Spleen (tissue), 11 donors: ENCODE data around the gene ITGB4. TPM values are rescaled to one million over a fixed set of nuclear protein-coding genes. Genes with fewer than 3 reads are reported as not detected.

Experiments used
- DNase-seq: peaks from one replicate; pipeline ENCODE4 v3.0.0-alpha.2; 2020
- H3K27ac ChIP-seq, 8 donors: fragments of 200-600 bp; sonication (generic) in 7 of 8; 1 replicate in 4 of 8; 2 replicates in 4 of 8; pipeline versions ENCODE4 v1.5.0 to v1.8.0; 2016 to 2021; ENCODE audit warnings: inconsistent platforms in 4 of 8, mild to moderate bottlenecking in 4 of 8, moderate library complexity in 1 of 8
- H3K27me3 ChIP-seq, 7 donors: fragments of 200-600 bp; sonication (generic) in 6 of 7; replicated peaks in 1 of 7; 1 replicate in 4 of 7; 2 replicates in 3 of 7; pipeline versions ENCODE4 v1.5.0 to v1.8.0; 2016 to 2021; ENCODE audit warnings: inconsistent platforms in 3 of 7, mild to moderate bottlenecking in 1 of 7
- H3K36me3 ChIP-seq, 6 donors: fragments of 200-600 bp; sonication (generic) in 5 of 6; 1 replicate in 4 of 6; 2 replicates in 2 of 6; pipeline versions ENCODE4 v1.5.0 to v1.8.0; 2016 to 2021; ENCODE audit warnings: inconsistent platforms in 2 of 6
- H3K4me1 ChIP-seq, 6 donors: fragments of 200-600 bp; sonication (generic) in 5 of 6; 1 replicate in 3 of 6; 2 replicates in 3 of 6; pipeline versions ENCODE4 v1.5.0 to v1.8.0; 2016 to 2021; ENCODE audit warnings: inconsistent platforms in 3 of 6
- H3K4me3 ChIP-seq, 8 donors: fragments of 200-600 bp; sonication (generic) in 7 of 8; 1 replicate in 4 of 8; 2 replicates in 4 of 8; pipeline versions ENCODE4 v1.5.0 to v1.8.0; 2016 to 2021; ENCODE audit warnings: inconsistent platforms in 4 of 8, mild to moderate bottlenecking in 4 of 8, moderate library complexity in 2 of 8
- H3K9me3 ChIP-seq, 8 donors: fragments of 200-600 bp; sonication (generic) in 7 of 8; 1 replicate in 4 of 8; 2 replicates in 4 of 8; pipeline versions ENCODE4 v1.5.0 to v1.8.0; 2016 to 2021; ENCODE audit warnings: inconsistent platforms in 4 of 8
- POLR2A ChIP-seq, 3 donors: fragments of 450-650 bp; IDR thresholded peaks; one replicate each; pipeline ENCODE4 v1.5.1; 2017; ENCODE audit warnings: antibody characterized with exemption in 3 of 3, mild to moderate bottlenecking in 1 of 3
- POLR2AphosphoS5 ChIP-seq, 3 donors: sonication (generic); formaldehyde crosslinking; IDR thresholded peaks; one replicate each; pipeline ENCODE4 v1.5.1; 2017; ENCODE audit warnings: antibody characterized with exemption in 3 of 3
- WGBS, 5 donors: extraction: QIAGEN DNeasy Blood & Tissue Kit in 3 of 5; methylation state at CpG; one replicate each; pipeline versions ENCODE4 v1.1.5 to v1.1.7; 2013 to 2018; 5-methylcytosine and 5-hydroxymethylcytosine counted together
- intact Hi-C: fragments of 100-400 bp; cut with DNase I; formaldehyde crosslinking; loops from one replicate; pipeline ENCODE4 v1.15.0; 2023; ENCODE audit warnings: low total_unique reads
- polyA plus RNA-seq, 3 donors: library from polyadenylated mRNA; stranded (reverse); fragments of 200-250 nt; gene quantifications; one replicate each; pipeline ENCODE4 v1.2.1, GENCODE V29; 2013
- total RNA-seq, 7 donors: library from RNA; depleted of rRNA in 3 of 7; stranded (reverse); fragments of >200 nt in 3 of 7; fragmentation: NEBNext Ultra II Directional in 4 of 7; extraction: Animal tissue kit (Norgen Biotek cat#: 25700) in 4 of 7; gene quantifications; one replicate each; pipeline versions ENCODE4 v1.1.0 to v1.2.1, GENCODE V29; 2016 to 2021
- TF ChIP-seq, protein P1 (sequence below), 11 experiments: fragments of 200-600 bp in 7 of 11; fragments of 450-650 bp in 4 of 11; sonication (generic) in 4 of 11; IDR thresholded peaks in 8 of 11; conservative IDR thresholded peaks in 3 of 11; 1 replicate in 7 of 11; 2 replicates in 4 of 11; pipeline versions ENCODE4 v1.4.0 to v1.8.0; 2016 to 2021; ENCODE audit warnings: antibody characterized with exemption in 11 of 11, inconsistent platforms in 4 of 11, mild to moderate bottlenecking in 1 of 11
- donor health status: healthy with polysubstance abuse.
- donor health status: DM: no; HTN: no; CAD: no; lungs with moderate emphysema.
- donor health status: DM: no; HTN: no; CAD: no.
- donor health status: Bipolar disorder and iron deficiency.
- donor health status: healthy.
- donor health status: DM: no; HTN: no; CAD: no.
- donor health status: DM: yes; HTN: yes; CAD: no.

ITGB4 gene
- total and polyA plus RNA-seq, 10 donors = 16.6 to 205 (median 82.6) TPM

DNA sequence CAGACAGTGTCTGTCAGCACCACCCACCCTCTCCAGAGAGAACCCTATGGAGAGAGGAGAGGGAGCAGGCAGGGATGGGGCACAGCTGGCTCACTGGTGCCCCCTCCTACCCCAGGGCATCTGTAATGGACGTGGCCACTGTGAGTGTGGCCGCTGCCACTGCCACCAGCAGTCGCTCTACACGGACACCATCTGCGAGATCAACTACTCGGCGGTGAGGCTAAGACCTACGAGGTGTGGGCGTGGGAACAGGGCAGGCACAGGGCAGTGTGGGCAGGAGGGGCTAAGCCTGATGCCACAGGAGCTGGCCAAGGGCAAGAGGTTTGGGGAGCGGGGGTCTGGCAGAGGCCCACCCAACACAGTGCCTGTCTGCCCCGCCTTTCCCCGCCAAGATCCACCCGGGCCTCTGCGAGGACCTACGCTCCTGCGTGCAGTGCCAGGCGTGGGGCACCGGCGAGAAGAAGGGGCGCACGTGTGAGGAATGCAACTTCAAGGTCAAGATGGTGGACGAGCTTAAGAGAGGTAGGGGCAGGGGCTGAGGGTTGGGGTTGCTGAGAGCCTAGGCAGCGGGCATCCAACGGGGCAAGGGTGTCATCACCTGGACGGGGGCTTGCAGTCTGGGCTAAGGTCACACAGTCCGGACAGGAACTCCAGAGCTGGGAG, 15.0 kb downstream of the ITGB4 start:
- H3K4me1 ChIP-seq = peaks cover 6 to 56% (median 16%) of the 10 kb centered on the region in 6 donors
- DNase-seq = no peak
- intact Hi-C loops = no loop called here
- H3K36me3 ChIP-seq = peaks cover 0 to 81% (median 7%) of the 10 kb centered on the region in 6 donors
- no peaks in the 10 kb centered on the region for H3K27me3 ChIP-seq
- WGBS, 5 donors = 84 to 94% (median 89%) methylated on average over 25 to 26 of the region's 26 CpGs
- H3K27ac ChIP-seq = peak overlapping the region in 3 of 8 donors; percentile 74 to 82 (median 80)
- no peak overlapping the region for H3K4me3 ChIP-seq
- TF ChIP-seq POLR2AphosphoS5 (IDR thresholded peaks at IDR 0.05) = peak in 2 of 3 donors; percentile 31 to 62
- TF ChIP-seq POLR2A (IDR thresholded peaks at IDR 0.05) = no peak
- no peaks in the 10 kb centered on the region for H3K9me3 ChIP-seq

DNA sequence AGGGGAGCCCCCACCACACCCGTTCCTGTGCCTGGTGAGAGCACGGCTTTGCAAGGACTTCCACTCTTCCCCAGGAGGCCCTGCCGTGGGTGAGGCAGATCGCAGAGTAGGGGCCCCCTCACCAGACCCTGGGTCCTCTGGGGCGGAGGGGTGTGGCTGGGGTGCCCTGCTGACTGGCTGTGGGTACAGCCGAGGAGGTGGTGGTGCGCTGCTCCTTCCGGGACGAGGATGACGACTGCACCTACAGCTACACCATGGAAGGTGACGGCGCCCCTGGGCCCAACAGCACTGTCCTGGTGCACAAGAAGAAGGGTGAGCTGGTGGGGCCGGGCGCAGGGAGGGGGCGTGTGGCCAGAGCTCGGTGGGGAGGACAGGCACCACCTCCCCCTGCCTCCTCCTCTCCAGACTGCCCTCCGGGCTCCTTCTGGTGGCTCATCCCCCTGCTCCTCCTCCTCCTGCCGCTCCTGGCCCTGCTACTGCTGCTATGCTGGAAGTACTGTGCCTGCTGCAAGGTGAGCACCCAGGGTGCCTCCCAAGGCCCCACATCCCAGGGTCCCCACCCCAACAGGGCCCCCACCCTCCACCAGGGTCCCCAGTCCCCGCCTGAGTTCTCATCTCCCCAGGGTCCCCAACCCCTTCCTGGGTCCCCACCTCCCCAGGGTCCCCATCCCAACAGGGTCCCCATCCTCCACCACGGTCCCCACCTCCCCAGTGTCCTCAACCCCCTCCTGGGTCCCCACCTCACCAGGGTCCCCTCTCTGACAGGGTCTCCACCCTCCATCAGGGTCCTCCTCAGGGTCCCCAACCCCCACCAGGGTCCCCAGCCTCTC, 16.1 kb downstream of the ITGB4 start:
- WGBS, 5 donors = 71 to 90% (median 83%) methylated on average over 8 to 20 of the region's 20 CpGs
- H3K27me3 ChIP-seq = no peaks in the 10 kb centered on the region
- H3K9me3 ChIP-seq = no peaks in the 10 kb centered on the region
- H3K4me1 ChIP-seq = peaks cover 6 to 56% (median 16%) of the 10 kb centered on the region in 6 donors
- peak overlapping the region in 1 of 8 donors; percentile 42 for H3K4me3 ChIP-seq
- H3K27ac ChIP-seq = peak overlapping the region in 5 of 8 donors; percentile 46 to 82 (median 74)
- peaks cover 0 to 80% (median 10%) of the 10 kb centered on the region in 6 donors for H3K36me3 ChIP-seq
- TF ChIP-seq, protein P1, sequence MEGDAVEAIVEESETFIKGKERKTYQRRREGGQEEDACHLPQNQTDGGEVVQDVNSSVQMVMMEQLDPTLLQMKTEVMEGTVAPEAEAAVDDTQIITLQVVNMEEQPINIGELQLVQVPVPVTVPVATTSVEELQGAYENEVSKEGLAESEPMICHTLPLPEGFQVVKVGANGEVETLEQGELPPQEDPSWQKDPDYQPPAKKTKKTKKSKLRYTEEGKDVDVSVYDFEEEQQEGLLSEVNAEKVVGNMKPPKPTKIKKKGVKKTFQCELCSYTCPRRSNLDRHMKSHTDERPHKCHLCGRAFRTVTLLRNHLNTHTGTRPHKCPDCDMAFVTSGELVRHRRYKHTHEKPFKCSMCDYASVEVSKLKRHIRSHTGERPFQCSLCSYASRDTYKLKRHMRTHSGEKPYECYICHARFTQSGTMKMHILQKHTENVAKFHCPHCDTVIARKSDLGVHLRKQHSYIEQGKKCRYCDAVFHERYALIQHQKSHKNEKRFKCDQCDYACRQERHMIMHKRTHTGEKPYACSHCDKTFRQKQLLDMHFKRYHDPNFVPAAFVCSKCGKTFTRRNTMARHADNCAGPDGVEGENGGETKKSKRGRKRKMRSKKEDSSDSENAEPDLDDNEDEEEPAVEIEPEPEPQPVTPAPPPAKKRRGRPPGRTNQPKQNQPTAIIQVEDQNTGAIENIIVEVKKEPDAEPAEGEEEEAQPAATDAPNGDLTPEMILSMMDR (IDR thresholded peaks at IDR 0.05 in 8 of 11, conservative IDR thresholded peaks at IDR 0.05 in 3 of 11) = no peak
- peak in 1 of 3 donors; percentile 4 for TF ChIP-seq POLR2AphosphoS5 (IDR thresholded peaks at IDR 0.05)
- DNase-seq = no peak
- intact Hi-C loops = no loop called here

DNA sequence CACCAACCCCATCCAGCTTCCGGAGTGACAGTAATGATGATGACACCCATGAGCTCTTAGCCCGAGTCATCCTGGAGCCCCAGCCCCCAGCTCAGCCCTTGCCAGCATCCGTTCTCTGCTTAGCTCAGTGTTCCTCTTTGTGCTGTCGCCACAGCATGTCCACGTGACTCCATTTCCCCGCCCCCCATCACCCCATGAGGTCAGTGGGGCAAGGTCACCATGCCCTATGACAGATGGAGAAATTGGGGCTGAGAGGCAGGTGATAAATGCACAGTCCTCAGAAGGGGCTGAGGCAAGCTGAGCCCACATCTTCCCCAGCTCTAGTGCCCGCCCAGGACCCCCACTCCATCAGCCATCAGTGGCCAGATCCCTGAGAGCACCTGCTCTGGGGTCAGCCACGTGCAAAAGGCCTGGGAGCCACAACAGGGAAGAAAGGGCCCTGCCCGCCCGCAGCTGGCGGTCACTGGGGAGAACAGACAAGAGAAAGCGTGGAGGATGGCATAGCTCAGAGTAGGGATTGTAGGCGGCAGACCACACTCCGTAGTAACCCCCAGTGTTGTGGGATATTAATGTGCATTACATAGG, 17.1 kb downstream of the ITGB4 start:
- H3K4me1 ChIP-seq = peaks cover 6 to 56% (median 16%) of the 10 kb centered on the region in 6 donors
- peak overlapping the region in 5 of 8 donors; percentile 41 to 82 (median 74) for H3K27ac ChIP-seq
- WGBS, 5 donors = 47 to 58% (median 49%) methylated on average over 14 of the region's 14 CpGs
- H3K9me3 ChIP-seq = no peaks in the 10 kb centered on the region
- TF ChIP-seq, protein P1 (IDR thresholded peaks at IDR 0.05 in 8 of 11, conservative IDR thresholded peaks at IDR 0.05 in 3 of 11) = no peak
- TF ChIP-seq POLR2AphosphoS5 (IDR thresholded peaks at IDR 0.05) = peak; percentile 54 to 73 (median 73)
- TF ChIP-seq POLR2A (IDR thresholded peaks at IDR 0.05) = peak in 1 of 3 donors; percentile 56
- peak; percentile 91 for DNase-seq
- H3K4me3 ChIP-seq = peak overlapping the region in 1 of 8 donors; percentile 42
- intact Hi-C loops = no loop called here
- no peaks in the 10 kb centered on the region for H3K27me3 ChIP-seq
- H3K36me3 ChIP-seq = peaks cover 0 to 85% (median 10%) of the 10 kb centered on the region in 6 donors

- peaks cover 0 to 88% (median 10%) of the 10 kb centered on the region in 6 donors for H3K36me3 ChIP-seq
- H3K27ac ChIP-seq = peak overlapping the region in 2 of 8 donors; percentile 80 to 82
- TF ChIP-seq POLR2A (IDR thresholded peaks at IDR 0.05) (no peak), POLR2AphosphoS5 (IDR thresholded peaks at IDR 0.05) (no peak)
- TF ChIP-seq, protein P1 (IDR thresholded peaks at IDR 0.05 in 8 of 11, conservative IDR thresholded peaks at IDR 0.05 in 3 of 11) = no peak
- no peaks in the 10 kb centered on the region for H3K9me3 ChIP-seq
- no peak overlapping the region for H3K4me3 ChIP-seq
- no peak for DNase-seq
- peaks cover 6 to 47% (median 16%) of the 10 kb centered on the region in 6 donors for H3K4me1 ChIP-seq
- 86 to 99% (median 97%) methylated on average over 5 to 7 of the region's 7 CpGs for WGBS, 5 donors
- no peaks in the 10 kb centered on the region for H3K27me3 ChIP-seq
- intact Hi-C loops = no loop called here
Measured at GRCh38 chr17:75739174-75739573, 17.9 kb downstream of the ITGB4 start.
